Left lobe of liver (tissue), 2 donors: Measurements from ENCODE around the gene PSTPIP1. TPM values are rescaled to one million over a fixed set of nuclear protein-coding genes. Genes with fewer than 3 reads are reported as not detected.
A peak's percentile ranks its signal among the peaks of the same experiment; 100 is the strongest.
"Not testable (repeated sequence)": the region's sequence is repeated elsewhere in the genome, so short reads cannot be mapped to it uniquely, and the experiment has no call there.

ENCODE experiments used
- ATAC-seq: fragments of 200-7000 bp; cut with Tn5 transposase; one replicate; pipeline ENCODE4 v1.9.1; 2020; ENCODE audit warnings: mild to moderate bottlenecking, moderate library complexity
- DNase-seq: peaks from one replicate; pipeline ENCODE4 v3.0.0-alpha.2; 2020; ENCODE audit warnings: low spot score
- total RNA-seq: library from RNA; stranded (reverse); gene quantifications from one replicate; pipeline ENCODE4 v1.2.1, GENCODE V29; 2021
- donor health status: DM: no; HTN: no; CAD: no; lungs with moderate emphysema.
- donor health status: DM: no; HTN: yes; CAD: no.

The PSTPIP1 gene
- total RNA-seq, result 1.5 TPM

DNA sequence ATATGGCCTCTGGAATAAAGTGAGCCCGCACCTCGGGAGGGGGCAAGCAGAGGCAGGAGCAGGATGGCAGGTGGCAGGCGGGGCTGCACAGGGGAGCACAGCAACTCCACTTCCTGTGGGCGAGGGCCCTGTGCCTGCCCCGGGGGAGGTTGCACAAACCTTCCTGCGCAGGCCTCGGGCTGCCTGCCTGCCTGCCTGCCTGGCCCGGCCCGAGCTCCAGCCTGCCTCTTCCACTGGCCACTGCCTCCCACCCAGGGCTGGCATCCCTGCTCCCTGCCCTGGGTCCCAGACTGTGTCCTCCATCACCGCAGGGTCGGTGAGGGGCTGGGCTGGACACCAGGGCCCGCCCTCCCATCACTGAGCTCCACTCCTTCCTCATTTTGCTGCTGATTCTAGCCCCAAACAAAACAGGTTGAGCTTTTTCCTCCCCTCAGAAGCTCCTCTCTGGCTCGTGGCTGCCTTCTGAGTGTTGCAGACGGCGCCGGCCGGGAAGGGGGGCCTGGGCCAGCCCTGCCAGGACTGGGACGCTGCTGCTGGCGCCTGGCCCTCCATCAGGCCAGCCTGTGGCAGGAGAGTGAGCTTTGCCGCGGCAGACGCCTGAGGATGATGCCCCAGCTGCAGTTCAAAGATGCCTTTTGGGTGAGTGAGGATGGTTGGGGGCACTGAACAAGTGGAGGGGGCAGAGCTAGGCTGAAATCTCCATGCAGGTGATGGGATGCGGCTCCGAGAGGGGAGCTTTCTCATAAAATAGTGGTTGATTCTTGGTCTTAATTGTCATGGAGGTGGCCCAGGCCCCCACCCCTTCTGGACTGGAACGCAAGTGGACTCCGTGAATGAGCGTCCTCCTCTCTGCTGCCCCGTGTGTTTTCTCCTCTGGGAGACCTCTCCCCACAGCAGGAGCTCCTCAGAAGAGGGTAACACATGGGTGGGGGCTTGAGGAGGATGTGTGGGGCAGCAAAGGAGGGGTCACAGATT lies at the start of gene PSTPIP1:
Gene PSTPIP1 (plus strand): TSS at position 156 of the 975 bp plus-strand sequence. CDS start 448 bp downstream, at position 604.
- peak; percentile 41 for ATAC-seq
- DNase-seq, result peak; percentile 54

DNA sequence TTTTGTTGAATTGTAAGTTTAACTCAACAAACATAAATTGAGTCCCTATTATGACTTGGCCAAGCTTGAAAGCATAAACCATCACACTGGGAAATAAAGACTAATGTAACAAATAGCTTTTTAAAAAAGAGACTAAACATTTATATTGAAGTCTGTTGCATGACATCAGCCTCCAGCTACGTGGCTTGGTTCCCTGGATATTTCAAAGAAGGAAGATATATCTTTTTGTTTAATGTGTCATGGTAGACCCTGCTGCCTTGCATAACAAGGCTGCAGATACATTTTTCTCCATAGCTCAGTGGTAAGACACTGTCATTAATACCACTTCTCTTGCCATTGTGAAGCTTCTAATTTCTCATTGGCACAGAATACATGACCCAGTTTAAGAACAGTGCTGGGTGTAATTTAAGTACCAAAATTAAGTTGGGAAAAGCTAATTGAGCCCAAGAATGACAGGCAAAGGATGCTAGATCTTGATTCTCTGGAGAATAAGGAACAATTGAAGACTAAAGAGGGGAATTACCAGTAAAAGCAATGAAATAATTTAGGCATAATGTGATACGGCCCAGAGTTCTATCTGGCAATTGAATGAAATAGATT lies 49.3 kb upstream of the PSTPIP1 start:
- ATAC-seq, result no peak
- no peak for DNase-seq

DNA sequence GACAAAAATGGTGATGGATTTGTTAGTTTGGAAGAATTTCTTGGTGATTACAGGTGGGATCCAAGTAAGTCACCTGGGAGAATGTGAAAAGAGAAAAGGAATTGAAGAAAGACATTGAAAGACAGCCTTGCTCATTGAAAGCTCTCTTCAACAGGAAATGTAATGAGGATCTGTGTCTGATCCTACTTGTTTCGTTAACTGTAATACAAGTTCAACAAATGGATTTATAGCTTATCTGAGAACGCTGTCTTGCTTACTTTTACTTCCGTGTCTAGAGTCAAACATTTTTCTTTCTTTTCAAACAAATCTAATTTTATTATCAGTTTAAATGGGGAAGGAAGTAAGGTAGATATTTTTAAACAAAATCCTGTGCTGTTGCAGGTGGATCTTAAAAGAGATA lies 47.5 kb upstream of the PSTPIP1 start:
- DNase-seq (no peak), ATAC-seq (no peak)

DNA sequence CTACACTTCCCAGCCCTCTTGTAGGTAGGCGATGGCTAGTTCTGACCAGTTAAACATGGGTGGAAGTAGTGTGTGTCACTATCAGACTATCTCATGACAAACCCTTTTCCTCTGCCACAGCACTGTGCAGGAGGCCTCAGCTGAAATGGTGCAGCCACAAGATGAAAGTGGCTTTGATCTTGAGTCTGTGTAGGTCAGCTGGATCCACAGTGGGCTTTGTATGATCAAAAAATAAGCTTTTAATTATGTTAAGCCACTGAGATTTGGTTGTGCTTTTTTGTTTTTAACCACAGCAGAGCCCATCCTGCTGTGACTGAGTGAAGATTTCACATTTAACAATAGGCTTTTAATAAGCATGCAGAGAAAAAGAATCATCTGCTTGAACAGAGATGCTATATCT lies 43.7 kb upstream of the PSTPIP1 start:
- DNase-seq (no peak), ATAC-seq (no peak)

DNA sequence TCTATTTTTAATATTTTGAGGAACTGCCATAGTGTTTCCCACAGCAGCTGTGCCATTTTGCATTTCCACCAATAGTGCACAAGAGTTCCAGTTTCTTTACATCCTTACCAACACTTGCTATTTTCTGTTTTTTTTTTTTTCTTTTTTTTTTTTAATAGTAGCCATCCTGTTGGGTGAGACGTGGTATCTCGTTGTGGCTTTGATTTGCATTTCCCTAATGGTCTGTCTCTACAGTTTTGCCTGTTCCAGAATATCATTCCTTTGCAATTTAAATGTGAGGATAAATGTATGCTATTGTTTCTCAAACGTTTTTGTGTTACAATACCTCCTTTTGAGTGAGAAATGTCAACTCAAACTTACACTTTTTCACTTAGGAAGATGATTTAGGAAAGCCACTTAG lies 41.0 kb upstream of the PSTPIP1 start:
- DNase-seq (no peak), ATAC-seq (no peak)

DNA sequence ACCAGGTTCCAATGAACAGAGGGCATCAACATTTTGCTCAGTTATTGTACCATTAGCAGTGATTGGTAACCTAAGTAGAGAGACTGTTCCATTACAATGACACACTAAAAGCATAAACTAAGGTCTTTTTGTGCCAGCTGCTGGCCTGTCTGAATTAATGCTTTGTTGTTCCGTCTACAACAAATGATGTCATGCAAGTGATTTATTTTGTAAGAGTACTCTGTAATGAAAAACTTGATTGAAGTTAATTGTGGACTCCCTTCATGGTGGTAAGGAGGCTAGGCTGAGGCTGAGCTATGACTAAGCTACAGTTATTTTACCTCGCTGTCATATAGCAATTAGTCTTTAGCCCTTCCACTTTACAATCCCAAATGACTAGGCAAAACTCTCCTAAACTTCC lies 40.2 kb upstream of the PSTPIP1 start:
- ATAC-seq, result no peak
- DNase-seq, result no peak

DNA sequence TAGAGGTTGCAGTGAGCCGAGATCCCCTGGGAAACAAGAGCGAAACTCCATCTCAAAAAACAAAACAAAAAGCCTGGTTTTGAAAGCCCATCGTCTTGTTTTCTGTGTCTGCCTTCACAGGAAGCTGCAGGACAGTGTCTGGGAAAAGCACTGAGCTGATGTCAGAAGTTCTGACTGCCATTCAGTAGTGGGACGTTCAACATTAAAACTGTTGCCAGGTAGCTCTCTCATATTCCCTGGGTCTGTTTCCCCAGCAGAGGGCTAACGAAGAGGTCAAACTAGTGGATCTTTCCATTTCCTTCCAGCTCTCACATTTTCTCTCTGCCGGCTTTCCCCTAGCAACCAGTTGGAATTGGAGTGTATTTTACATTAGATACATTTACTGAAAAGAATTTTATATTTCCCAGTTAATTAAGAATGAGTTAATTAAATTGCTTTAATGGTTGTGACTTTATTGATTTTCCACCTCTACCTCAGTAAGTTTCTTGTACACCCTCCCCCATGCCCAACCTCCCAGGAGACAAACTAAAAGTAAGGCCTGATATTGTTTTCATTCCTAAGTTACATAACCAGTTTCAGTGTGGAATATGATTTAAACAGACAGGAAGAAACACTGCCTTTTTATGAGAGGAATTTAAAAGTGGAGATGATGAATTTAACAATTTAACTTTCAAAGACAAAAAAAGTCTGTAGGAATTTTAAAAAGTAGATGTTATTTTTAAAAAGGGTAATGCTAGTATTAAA lies 33.5 kb upstream of the PSTPIP1 start:
- no peak for ATAC-seq
- no peak for DNase-seq

DNA sequence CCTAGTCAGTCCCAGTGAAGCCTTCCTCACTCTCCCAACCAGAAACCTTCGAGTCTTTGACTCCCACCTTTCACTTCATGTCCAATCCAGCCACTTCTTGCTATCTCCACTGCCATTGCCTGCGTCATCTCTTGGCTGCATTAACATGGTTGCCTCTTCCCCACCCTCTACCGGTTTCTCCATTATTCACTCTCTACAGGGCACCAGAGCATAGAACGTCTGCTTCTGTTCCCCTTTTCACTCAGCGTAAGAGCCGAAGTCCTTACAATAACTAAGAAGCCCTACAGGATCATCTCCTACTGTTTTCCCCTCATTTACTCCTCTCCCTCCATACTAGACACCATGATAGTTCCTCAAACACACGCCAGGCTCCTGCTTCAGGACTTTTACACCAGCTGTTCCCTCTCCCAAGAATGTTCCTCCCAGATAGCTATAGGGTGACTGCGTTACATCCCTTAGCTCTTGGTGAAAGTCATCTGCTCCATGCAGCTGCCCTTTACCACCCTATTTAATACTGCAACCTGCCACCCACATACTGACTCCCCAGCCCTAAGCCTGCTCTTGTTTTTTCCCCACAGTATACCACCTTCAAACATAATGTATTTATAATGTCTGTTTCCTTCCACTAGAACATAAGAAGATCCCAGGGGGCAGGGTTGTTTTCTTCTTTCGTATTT lies 32.5 kb upstream of the PSTPIP1 start:
- ATAC-seq (no peak), DNase-seq (no peak)

DNA sequence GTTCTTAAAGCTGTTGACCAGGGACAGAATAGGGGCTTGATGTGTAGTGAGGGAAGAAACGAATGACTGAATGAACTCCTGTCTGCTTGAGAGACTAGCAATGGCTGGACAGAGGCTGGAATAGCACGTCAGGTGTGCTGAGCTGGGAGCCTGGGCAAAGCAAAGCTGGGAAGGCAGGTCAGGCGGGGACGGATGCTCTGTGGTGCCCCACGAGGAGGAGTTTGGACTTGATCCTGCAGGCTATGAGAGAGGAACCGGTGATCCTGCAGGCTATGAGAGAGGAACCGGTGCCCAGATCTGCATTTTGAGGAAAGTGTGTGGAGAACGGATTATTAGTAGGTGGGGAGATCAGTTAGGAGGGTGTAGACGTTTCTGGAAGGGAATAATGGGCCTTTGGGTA lies 31.3 kb upstream of the PSTPIP1 start:
- ATAC-seq (peak; percentile 55), DNase-seq (no peak)

DNA sequence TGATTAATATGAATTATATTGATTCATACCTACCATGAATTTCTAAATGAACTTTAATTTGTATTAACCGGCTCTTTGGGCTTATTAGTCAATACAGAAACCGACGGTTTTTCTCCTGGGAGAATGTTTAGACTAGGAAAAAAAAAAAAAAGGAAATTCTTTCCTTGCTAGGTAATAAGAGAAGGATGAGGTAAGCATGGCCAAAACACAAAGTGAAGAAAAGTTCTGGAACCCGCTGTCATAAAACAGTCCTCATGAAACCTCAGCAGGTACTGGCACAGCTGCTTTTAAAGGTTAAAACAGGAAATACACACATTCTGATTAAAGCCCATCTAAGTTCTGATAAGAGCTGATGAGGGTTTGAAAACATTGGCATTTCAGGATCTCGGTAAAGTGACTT lies 30.8 kb upstream of the PSTPIP1 start:
- no peak for ATAC-seq
- DNase-seq, result no peak

DNA sequence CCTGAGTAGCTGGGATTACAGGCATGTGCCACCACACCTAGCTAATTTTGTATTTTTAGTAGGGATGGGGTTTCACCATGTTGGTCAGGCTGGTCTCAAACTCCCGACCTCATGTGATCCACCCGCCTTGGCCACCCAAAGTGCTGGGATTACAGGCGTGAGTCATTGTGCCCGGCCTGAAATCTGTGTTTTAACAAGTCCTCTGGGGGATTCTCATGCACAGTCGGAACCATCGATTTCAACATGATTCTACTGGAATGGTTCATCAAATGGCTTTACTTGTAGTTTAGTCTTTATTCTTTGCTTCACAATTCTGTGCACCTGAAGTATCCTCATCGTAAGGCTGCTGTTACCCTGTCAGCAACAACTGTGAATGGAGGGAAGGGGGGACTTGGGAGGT lies 28.9 kb upstream of the PSTPIP1 start:
- not testable (repeated sequence) for DNase-seq, ATAC-seq

DNA sequence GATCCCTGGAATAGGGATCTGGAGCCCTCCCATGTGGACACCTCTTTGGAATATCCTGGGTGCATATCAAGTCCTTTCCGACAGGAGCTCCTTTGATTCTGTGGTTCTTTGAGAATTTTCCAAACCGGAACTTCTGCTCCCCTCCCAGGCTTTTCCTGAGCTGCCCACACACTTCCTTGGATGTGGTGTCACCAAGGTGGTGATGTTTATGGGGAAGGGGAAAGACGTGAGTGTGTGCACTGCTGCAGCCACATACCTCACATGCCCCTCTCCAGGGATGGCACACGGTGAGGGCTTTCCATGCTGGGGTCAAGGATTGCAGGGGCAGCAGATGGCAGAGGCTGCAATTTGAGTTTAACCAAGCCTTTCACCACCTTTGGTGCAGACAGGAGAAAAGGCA lies 27.9 kb upstream of the PSTPIP1 start:
- no peak for ATAC-seq
- no peak for DNase-seq

DNA sequence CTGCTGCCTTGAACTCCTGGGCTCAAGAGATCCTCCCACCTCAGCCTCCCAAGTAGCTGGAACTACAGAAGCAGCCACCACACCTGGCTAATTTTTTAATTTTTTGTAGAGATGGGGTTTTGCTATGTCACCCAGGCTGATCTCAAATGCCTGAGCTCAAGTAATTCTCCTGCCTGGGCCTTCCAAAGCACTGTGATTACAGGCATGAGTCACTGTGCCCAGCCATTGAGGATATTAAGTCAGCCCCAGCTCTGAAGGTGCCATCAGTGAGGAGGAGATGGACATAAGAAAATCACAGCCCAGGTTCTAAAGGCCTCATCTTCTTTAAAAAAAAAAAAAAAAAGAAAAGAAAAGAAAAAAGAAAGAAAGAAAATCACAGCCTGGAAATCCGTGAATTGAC lies 26.6 kb upstream of the PSTPIP1 start:
- ATAC-seq (no peak), DNase-seq (no peak)

DNA sequence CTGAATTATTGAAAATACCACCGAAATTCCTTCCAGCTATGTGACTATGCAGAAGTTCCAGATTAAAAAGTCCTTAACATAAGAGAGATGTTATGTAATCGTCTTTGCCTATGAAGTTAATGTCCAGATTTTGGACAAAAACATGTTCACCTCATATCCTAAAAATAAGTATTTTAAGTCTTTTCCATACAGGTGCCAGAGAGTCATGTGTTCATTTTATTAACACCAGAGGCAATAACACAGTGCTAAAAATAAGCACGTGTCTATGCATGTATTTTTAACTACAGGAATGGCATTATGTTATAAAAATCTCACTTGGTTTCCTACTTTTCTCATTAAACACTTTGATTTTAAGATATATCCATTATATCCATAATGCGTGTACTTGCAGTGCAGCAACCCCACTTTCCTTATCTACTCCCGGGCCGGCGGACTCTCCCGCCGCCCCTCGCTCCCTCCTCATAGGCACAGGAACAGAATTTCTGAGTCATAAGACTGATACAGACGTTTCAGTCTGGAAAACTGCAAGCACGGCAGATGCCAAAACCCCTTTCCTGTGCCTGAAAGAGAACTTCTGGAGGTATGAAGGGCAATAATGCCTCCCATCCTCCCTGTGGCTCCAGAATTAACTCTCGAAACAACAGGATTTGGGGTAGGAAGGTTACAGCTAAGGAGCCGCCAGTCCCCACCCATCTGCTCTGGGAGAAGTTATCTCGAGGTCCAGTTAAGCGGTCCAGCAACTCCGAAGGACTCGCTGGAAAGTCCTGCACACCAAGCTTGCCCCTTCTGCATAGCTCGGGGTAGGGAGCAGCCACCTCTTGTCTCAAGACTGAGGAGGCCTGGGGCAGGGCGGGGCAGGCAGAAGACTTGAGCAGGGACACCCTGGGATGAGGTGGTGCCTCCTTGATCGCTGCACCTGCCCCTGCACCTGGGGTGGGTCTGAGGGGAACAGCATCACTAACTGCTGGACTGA lies 22.3 kb upstream of the PSTPIP1 start:
- ATAC-seq (no peak), DNase-seq (no peak)

DNA sequence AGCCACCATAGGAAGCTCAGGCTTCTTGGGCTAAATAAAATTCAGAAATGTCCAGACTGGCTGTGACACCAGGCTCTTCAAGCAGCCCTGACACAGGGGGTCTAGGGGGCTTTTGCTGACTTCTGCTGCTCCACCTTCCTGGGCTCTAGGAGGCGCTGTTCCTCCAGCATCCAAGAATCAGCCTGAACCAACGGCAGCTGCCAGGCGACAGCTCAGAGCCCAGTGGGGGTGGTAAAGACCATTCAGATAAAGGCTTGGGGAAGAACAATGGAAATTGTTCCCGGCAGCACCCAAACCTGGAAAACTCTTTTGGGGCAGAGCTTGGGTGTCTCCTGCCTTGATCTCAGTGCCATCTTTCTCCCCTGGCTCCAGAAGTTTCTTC lies 21.6 kb upstream of the PSTPIP1 start:
- DNase-seq (no peak), ATAC-seq (peak; percentile 40)

DNA sequence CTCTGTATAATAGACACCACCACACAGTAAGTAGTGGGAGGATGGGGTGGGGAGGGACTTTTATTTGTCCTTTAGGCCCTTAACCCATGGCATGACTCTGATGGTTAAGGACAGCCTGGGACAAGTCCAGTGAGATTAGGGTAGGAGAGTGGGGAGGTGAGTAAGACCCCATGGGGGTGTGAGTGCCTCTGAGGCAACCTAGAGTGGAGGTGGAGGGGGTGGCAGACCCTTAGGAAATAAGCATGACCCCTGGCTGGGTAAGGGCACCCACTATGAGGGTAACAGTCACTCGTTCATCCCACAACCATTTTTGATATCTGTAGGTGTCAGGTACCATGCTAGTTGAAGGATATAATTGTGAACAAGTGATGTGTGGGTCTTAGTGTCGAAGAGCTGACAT lies 21.0 kb upstream of the PSTPIP1 start:
- ATAC-seq, result no peak
- DNase-seq, result no peak

DNA sequence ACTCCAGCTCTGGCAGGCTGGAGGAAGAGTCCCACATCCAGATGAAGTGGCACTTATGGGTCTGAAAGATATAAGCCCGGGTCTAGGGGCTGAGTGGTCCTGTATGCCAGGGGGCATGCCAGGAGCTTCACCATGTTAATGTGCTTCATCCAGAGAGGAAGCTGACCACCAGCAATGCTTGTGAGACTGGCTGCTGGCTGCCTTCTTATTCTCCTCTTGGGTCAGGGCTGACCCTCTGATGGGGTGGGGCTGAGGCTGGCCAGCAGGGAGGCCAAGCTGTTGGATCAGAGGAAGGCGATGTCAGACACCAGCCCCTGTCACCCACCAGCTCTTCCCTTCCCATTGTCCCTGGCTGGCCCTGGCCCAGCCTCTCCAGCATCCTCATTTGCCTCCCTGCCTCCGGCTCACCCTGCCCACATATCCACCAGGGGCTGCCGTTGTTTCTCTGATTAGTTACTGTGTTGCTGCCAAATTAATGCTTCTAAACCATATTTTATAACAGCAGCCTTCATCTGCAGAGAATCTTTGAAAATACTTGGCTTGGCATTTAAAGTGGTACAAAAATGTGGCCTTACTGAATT lies 20.4 kb upstream of the PSTPIP1 start:
- DNase-seq, result no peak
- no peak for ATAC-seq

DNA sequence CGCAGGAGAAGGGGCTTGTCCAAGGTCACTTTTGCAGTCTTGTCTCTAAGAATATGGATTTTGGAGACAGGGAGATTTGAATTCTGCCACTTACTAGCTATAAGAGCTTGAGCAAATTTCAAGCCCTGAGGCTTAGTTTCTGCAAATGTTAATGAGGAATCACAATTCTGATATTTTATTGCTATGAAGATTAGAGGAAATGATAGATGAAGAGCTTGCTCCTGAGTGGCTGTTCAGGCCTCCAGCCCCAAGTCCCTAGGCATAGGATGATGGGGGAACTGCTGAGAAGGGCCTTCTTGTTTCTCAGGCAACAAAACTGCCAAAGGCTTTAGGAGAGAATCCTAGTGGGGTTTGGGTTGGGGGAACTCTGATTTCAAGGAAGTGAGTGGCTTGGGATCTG lies 18.8 kb upstream of the PSTPIP1 start:
- ATAC-seq, result no peak
- DNase-seq, result peak; percentile 14

DNA sequence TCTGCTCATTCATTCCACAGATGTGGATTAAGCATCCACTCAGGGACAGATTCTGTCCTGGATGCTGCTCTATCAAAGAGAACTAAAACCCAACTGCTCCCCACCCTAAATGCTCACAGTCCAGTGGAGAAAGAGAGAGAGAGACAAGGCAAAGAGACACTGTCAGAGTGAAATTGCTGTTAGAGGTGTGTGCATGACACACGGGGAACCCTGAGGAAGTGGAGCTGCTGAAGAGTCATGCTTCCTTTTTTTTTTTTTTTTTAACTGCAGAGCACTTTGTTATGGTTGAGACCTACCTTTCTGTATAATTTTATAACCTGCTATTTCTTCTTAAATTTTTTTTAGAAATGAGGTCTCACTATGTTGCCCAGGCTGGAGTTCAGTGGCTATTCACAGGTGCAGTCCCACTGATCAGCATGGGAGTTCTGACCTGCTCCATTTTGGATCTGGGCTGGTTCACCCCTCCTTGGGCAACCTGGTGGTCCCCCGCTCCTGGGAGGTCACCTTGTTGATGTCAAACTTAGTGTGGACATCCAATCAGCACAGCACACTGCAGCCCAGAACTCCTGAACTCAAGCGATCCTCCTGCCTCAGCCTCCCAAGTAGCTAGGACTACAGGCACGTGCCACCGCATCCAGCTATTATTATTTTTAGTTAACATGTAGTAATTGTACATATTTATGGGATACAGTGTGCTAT lies 18.2 kb upstream of the PSTPIP1 start:
- ATAC-seq, result no peak
- peak; percentile 28 for DNase-seq
